Fibroblast of peridontal ligament (primary cell): ENCODE data around the gene ZNF106.

Experiments
- DNase-seq: peaks from one replicate; pipeline ENCODE4 v3.0.0-alpha.2; 2010; ENCODE audit errors: extremely low read depth

Gene ZNF106

DNA sequence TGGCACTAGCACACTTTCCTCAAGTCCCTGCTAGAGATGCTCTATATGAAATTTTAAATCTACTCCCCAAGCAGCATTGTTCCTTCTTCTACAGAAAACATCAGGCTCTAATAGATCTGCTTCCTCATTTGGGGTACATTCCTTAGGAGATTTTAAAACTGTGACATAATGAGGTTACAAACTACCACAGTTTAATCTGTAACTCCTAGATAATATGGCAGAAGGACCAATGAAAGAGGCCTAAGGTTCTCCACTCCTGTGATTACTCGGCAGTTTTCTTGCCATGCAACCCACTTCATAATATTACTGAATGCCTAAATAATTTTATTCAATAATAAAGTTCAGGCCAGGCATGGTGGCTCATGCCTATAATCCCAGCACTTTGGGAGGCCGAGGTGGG, 16.1 kb downstream of the ZNF106 start:
- DNase-seq, result peak; percentile 34

DNA sequence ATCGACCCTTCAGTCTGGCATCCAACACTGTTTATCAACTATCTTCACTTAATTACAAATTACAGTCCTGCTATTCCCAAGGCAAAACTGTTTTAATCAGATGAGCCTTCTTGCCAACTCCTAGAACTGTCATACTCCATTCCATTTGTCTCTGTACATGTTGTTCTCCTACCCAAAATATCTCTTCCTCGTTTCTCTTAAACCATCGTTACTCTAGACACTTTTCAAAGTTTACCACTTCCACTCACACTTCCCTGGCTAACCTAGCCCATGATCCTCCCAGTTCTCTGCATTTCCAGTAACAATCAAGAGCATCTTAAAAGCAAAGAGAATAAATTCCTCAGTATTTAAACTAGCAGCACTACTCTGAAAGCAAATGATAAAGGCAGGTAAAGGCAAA, 19.9 kb downstream of the ZNF106 start:
- no peak for DNase-seq

DNA sequence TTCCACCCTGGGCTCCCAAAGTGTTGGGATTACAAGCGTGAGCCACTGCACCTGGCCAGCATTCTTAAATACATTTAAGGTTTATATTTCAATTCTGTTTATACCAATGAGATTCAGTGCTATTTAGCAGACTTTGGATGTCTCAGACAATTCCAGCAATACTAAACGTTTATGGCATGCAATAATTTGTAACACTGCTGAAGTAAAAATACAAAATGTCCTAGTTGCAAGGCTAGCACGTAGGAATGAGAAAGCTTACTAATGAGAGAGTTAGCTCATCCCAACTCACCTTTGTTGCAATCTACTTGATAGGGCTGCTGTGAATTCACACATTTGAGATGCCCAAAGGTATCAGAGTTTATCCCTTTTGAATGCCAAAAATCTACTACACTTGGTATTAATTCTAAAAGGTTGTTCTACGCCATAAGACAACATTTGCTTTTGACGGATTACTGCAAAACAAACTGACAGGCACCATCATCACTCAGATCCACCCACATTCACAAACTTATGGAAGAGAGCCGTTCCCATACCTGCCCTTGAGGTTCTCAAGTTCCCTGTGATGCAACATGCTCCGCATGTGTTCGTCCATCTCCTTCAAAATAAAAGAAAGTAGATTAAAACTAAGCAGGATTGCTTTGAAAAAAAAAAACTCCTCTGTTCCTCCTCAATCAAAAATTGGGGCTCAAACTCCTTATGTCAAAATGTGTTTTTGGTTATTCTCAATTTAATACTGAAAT, 25.3 kb downstream of the ZNF106 start:
- no peak for DNase-seq

DNA sequence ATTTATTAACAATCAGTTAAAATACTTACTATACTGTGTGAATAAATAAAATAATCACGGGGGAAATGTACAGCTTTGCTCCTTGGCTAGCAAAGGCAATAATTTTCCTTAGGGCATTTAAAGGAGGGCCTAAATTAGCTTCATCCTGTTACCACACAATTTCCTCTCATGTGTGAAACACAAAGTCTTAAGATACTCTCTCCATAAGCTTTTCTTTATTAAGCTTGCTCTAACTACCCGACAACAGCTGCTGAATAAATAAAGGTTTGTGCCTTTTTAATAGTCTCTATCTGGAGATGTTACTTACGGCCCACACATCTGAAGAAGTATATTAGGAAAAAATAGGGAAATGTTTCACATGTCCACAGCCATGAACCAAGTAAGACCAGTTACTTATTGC, 29.7 kb downstream of the ZNF106 start:
- no peak for DNase-seq

DNA sequence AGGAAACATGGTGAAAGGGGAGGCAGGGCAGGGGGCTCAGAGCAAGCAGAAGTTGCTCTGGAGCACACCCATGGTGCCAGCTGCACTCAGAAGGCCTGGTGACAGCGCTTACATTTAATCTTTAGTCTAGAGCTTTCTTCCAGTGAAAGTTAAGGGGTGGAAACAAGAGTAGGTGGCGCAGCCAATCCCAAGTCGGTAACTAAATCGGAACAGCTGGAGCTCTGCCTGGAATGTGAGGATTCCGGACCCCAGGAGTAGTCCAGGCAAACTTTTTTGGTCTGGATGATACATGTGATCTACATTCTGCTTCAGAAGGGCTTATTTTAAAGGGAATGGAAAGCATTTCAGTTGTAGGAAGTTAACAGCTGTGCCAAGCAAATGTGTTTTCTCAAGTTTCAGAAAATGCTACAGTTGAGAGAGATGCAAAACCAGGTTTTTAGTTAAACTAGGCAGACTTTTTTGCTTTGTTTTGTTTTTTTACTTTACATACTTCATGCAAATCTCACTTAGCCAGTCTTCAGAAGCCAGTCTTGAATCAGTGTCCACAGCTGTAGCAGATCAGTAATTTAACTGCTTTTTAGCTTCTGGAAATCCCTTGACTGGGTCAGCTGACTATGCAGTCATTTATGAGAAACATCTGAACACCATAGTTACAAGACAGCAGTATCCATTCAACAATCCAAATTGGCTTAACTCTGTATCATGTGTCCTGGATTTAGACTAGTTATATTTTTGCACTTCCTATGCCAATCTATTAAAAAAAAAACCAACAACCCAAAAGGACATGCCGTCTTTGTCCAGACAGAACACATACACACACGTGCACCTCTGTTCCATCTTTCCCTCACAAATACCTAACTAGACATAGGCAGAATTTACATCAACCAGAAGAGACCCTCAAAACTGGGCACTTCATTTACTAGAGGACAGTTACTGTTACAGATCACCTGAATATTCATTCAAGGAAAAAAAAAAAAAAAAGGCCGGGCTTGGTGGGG, 33.2 kb downstream of the ZNF106 start:
- DNase-seq, result peak; percentile 98

DNA sequence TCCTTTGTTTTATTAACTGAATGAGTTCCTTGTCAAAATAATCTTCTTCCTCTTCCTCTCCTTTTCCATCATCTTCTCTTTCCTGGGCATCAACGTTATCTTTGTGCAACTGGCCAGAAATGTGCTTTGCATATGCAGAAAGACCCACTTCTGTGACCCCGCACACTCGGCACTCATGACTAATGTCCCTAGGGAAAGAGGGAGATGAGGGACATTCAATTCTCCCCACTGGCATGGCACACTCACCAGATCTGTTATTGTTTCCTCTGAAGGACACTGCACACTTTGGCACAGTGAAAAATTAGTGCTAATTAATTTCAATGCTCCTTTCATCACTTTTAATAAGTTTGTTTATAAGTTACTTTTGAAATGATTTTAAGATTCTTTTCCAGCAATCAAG, 34.0 kb downstream of the ZNF106 start:
- DNase-seq, result peak; percentile 58

DNA sequence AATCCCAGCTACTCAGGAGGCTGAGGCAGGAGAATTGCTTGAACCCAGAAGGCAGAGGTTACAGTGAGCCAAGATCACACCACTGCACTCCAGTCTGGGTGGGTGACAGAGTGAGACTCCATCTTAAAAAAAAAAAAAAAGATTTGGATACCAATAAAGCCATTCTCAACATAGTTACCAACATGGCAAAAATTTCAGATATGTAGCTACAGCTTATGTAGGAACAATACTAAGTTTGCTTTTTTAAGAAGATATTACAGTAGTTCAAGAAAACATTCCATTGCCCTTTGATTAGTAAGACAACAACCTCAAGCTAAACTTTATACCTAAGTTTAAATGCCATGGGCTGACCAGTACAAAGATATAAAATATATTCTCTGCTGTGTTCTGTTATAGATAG, 34.4 kb downstream of the ZNF106 start:
- DNase-seq, result peak; percentile 34

DNA sequence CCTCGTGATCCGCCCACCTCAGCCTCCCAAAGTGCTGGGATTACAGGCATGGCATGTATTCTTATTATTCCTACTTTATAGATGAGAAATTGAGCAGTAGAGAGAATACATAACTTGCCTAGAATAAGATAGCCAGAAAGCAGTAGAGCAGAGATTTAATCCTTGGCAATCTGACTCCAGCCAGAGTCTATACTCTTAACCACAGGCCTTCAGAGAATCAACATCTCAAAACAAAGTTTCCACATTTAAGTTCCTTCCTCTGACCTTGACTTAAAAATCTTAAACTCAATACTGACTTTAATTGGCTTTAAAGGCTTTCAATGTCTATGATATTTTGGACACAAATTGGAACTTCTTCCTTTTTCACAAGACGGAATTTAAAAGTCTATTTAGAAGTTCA, 37.1 kb downstream of the ZNF106 start:
- DNase-seq, result peak; percentile 59

DNA sequence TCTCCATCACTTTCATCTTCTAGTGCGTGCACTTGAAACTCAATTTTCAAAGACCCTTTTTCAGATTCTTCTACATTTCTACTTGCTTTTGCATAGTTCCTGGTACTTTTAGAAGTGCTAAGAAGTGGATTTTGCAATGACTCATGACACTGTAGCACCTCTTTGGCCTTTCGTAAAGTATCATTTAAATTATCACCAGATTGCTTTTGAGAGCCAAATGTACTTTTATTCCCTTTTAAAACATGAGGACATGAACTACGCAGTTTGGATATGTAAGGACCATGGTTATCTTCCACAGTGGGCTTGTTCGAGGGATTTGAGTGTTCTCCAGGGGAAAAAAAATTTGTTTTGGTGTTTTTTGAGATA, 40.5 kb downstream of the ZNF106 start:
- DNase-seq, result no peak

DNA sequence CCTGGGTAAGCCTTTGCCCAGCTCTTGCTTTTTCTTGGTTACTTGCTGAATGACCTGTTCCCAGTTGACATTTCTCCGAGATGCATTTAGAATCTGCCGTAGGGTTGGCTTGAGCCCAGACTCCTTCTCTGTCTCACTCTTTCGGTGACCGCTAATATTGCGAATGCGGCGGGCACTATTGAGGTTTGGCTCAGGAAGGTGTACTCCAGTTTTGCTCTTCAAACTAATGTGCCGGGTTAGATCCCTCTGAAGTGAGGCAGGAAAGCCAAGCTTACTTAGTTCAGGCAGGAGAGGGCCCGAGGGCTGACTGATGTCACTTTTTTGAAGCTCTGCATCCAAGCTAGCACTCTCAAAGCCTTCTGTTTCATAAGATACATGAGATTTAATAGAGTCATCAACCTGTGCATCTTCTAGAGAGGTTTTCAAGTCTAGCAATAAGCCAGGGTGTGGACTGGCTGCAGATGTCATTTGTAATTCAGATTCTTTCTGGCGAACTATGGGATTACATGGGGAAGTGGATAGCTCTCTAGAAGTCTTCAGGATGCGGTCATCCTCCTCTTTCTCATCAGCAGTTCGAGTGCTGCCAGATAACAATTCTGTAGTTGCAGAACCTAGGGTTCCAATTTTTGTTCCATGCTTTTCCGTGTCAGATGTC, 41.0 kb downstream of the ZNF106 start:
- no peak for DNase-seq

DNA sequence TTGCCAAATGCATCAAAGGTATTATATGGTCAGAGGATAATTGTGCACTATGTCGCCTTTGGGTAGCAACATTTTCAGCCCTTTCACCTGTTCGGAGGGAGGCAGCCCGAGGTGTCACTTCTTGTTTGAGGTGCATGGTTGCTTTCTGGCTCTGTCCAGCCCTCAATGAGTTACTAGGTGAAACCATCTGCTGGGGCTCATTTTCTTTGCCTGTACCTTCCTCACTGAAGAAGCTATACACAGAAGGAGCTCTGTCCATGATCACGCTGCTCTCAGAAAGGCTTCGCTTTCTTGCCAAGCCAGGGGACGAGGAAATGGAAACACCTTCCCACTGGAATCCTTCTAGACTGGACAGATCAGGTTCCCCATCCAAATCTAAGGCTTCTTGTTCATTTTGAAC, 42.7 kb downstream of the ZNF106 start:
- DNase-seq, result no peak

DNA sequence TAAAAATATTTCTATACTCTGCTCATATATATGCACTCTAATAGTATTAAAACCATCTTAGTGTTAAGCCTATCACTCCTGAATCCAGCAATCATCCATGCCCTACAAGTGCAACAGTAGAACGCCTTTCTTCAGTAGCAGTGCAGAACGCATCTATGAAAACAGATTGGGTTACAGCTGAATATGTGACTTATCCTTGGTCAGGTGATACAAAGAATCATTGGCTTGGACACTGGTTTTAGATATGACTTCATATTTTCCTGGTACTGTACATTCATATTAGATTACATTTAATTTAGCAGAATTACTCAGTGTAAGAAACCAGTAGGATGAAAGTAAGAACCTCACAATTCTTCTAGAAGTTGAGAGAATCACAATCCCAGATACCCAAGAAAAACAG, 43.3 kb downstream of the ZNF106 start:
- no peak for DNase-seq

DNA sequence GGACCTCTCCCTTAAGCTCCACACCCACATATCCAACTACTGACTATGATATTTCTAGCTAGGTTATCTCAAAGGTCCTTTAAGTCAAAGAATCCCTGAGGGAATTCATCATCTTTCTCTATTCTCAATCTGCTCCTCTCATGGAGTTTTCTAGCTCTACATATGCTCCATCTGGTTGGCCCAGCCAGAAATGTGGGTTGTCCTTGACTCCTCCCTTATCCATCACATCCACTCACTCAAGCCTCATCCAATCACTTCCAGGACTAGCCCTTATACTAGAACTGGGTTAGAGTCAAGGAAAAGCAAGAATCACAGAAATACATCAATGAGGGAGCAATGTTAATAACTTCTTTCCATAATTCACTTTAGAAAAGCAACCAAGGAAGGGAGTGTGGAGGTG, 45.4 kb downstream of the ZNF106 start:
- DNase-seq, result no peak

DNA sequence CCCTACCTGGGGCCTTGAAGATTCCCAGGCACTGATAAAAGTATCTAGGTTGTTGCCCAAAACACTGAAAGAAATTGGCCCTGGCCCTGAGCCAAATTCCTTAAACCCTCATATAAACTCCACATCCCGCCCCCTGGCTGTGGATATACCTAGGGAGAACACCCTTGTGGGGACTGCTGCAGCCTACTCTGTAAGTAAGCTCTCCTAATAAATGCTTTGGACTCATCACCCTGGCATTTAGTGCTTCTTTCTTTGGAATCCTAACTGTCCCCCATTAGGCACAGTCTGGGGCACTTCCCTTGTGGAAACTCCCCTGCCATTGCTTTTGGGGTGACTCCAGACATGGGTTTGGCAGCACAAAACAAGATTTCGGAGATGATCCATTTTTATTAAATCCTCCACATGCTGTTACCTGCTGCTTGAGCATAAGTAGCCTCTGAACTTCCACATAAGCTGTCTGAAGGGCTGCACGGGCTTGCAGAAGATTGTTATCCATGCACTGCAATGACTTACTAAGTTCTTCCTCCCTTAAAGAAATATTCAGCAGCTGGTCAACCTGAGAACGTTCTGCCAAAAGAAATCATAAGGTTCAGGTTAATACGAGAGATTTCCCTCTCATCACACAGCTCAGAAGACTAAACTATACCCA, 46.4 kb downstream of the ZNF106 start:
- DNase-seq, result no peak

DNA sequence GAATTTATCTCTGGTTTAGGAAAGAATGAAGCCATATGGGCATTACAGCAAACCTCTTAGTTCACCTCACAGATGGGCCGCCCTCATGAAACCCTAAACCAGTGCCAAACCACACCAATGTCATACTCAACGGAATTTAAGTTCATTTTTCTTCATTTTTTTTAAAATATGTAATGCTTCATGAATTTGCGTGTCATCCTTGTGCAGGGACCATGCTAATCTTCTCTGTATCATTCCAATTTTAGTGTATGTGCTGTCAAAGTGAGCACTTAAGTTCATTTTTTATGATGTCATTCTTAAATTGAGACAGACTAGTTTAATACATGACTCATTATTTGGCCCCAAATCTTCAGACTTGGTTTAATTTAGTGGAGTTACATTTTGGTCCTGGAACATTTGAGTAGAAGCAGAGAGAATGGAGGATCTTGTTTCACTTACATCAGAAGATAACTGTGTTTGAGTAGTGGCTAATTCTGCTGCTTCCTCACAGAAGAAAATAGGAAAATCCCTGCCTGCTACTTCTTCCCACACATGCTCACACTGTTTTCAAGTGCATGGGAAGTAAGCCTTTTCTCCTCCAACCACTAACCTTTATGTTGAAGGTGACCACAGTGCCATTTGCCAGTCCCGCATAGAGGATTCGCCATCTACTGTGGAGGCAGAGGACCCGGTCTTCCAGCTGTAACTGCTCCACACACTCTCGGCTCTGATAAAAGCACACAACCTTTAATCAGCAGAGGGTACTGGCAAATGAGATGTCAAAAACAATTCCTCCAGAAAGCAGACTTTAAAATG, 63.3 kb downstream of the ZNF106 start:
- peak; percentile 97 for DNase-seq

DNA sequence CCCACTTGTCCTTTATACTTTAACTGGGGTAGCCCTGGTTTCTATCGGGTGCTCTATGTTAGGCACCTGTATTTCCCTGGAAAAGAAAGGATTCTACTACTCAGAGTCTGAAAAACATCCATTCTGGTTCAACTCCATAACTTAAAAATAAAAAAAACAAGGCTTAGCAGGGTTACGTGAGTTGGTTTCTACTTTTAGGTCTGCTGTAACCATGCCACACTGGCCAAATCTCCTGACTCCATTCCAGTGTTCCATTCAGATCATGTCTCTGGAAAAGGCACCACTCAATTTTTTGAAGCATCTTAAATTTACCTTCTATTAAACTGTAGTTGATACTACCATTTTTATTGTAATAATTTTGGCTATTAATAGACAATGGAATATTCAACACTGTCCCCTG, 69.6 kb downstream of the ZNF106 start:
- no peak for DNase-seq

DNA sequence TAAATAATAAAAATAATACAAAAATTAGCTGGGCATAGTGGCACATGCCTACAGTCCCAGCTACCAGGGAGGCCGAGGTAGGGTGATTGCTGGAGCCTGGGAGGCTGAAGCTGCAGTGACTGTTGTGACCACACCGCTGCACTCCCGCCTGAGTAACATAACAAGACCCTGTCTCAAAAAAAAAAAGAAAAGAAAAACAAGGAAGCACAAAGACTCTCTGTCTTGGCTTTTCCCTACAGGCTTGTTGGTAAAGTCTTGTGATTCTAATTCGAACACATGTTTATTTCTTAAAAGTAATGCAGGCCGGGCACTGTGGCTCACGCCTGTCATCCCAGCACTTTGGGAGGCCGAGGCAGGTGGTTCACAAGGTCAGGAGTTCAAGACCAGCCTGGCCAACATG, 71.6 kb downstream of the ZNF106 start:
- no peak for DNase-seq

DNA sequence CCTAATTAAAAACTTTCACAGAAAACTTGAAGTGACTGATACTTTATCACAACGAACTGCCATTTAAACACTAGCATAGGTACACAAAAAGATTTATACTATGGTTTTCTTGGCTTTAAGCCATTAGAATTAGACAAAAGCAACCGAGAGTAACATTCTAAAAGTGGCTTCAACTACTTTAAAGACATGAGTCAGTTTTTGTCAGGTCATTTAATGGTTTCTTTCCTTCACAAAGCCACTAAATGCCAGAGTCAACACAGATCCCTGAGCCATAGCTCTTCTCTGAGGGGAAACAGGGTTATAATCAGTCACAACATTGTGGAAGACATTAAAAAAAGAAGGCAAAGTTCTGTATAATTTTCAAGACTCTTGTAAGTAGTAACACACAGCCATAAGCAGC, 77.0 kb downstream of the ZNF106 start:
- no peak for DNase-seq

DNA sequence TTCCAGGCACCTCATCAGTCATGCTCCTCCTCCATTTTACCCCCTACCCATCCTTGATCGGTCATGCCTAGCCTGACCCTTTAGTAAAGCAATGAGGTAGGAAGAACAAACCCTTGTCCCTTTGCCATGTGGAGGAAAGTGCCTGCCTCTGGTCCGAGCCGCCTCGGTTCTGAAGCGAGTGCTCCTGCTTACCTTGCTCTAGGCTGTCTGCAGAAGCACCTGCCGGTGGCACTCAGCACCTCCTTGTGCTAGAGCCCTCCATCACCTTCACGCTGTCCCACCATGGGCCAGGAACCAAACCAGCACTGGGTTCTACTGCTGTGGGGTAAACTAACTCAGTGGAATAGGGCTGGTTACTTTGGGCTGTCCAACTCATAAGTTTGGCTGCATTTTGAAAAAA, 79.1 kb downstream of the ZNF106 start:
- no peak for DNase-seq

DNA sequence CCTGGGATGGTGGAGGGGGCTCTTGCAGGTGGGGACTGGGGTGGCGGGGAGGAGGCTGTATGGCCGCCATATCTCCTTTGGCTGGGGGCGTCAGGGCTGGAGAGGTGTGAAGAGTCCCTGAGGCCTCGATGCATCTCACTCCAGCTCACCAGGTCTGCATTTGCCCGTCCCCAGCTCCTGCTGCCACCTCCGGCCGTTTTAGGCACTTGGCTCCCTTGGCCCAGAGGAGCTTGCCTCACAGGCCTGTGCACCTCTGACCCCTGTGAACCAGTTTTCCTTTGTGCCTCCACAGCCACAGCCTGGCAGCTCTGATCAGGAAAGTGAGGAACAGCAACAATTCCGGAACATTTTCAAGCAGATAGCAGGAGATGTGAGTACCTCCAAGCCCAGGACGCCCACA, 81.9 kb downstream of the ZNF106 start:
- no peak for DNase-seq

DNA sequence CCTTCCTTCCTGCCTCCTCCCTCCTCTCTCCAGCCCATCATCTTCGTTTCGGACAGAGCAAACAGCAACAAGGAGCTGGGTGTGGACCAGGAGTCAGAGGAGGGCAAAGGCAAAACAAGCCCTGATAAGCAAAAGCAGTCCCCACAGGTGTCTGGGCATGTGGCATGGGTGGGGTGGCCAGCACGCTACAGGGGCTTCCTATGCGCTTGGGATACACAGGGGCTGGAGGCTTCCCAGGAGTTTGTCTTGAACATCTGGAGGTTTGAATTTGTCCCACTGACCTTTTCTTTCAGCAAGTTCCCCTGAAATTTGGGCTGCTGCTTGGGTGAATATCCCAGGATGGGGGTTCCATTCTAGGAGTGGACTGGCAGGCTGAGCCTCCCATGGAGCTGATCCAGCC, 82.8 kb downstream of the ZNF106 start:
- DNase-seq, result no peak
